ENCODE results near the gene NIM1K. TPM values are rescaled to one million over a fixed set of nuclear protein-coding genes. Genes with fewer than 3 reads are reported as not detected.

The NIM1K gene
- total and polyA plus RNA-seq, 2 donors (not counting 1 experiment from before 2014, with no cell fraction given): 0.13 to 0.32 TPM

DNA sequence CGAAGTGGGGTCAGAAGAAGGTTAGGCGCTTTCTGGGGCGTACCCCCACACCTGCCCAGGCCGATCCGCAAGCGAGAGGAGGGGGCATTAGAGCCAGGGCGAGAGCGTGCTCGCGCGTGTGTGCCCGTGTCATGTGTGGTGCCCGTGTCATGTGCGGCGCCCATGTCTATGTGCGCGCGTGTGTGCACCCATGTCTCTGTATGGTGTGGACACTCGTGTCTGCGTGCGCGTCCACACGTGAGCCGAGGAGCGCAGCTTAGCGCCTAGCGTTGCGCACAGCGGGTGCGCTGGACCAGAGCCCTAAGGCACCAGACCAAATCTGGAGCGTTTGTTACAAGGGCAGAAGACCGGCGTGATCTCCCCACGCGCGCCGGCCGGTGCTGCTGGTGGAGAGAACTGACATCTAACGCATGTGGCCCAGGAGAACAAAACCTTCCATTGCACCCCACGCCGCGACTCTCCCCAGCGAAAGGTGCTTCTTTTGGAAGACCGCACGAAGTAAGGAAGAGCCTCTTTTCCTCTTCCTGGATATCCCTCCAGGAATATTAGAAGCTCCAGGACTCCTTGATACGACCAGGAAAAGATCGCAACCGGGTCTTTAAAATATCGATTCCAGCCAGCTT is 644 bp downstream of the NIM1K start:
- H3K79me2 ChIP-seq (ENCODE audit: control insufficient read depth, insufficient read depth, low read length): no peaks in the 10 kb centered on the region
- DNase-seq (peak; percentile 58), ATAC-seq (ENCODE audit: low read depth) (peak; percentile 46)
- peaks cover 0 to 8% (median 0%) of the 10 kb centered on the region in 3 donors for H3K9me3 ChIP-seq (ENCODE audit: control extremely low read depth in 1 of 3, control insufficient read depth in 2 of 3, insufficient read depth in 1 of 3, low read length in 2 of 3)
- ChIA-PET CTCF (no interaction called here), POLR2A (no interaction called here)
- peak overlapping the region; percentile 60 for H2AFZ ChIP-seq (ENCODE audit: insufficient read depth, low read depth, low read length, poor library complexity, severe bottlenecking)
- H3K4me1 Mint-ChIP-seq: peaks cover 33% of the 10 kb centered on the region
- H3K27me3 Mint-ChIP-seq: peaks cover 28% of the 10 kb centered on the region
- H3K36me3 ChIP-seq (replicated peaks in 1 of 2; ENCODE audit: control extremely low read depth in 1 of 2, control insufficient read depth in 1 of 2, extremely low read depth in 1 of 2, insufficient read depth in 2 of 2, low read length in 1 of 2): no peaks in the 10 kb centered on the region
- 6% methylated on average over 46 of the region's 49 CpGs for WGBS (ENCODE audit: insufficient coverage)
- peaks cover 21% of the 10 kb centered on the region in 2 donors for H3K4me1 ChIP-seq (ENCODE audit: control insufficient read depth in 2 of 2, insufficient read depth in 2 of 2, low read length in 2 of 2)
- H3K4me3 Mint-ChIP-seq: peak overlapping the region; percentile 93
- intact Hi-C loops (cut with micrococcal nuclease): loop anchor here (2.0 kb wide), 1 partner anchor 68 kb away; no protein-coding TSS in a partner anchor
- peak overlapping the region; percentile 95 for H3K4me2 ChIP-seq (replicated peaks; ENCODE audit: low read depth, low read length, poor library complexity, severe bottlenecking)
- H3K27me3 ChIP-seq (replicated peaks in 1 of 4; ENCODE audit: control extremely low read depth in 1 of 4, control insufficient read depth in 3 of 4, insufficient read depth in 4 of 4, low read length in 3 of 4): peaks cover 0 to 18% (median 7%) of the 10 kb centered on the region in 4 experiments
- H3K27ac Mint-ChIP-seq: peak overlapping the region; percentile 26
- no peaks in the 10 kb centered on the region for H4K20me1 ChIP-seq (ENCODE audit: control insufficient read depth, insufficient read depth, low read length, poor library complexity, severe bottlenecking)
- H3K9ac ChIP-seq (ENCODE audit: low read length): peak overlapping the region; percentile 69
- H3K4me3 ChIP-seq (ENCODE audit: control extremely low read depth in 1 of 5, extremely low read depth in 1 of 5, insufficient read depth in 1 of 5, low read depth in 2 of 5, low read length in 4 of 5): peak overlapping the region; percentile 34 to 66 (median 58)
- TF ChIP-seq EZH2 (IDR thresholded peaks at IDR 0.05; ENCODE audit: borderline replicate concordance, insufficient read depth, low read depth, low read length, poor library complexity, severe bottlenecking): no peak
- peaks cover 4% of the 10 kb centered on the region for H3K9me3 Mint-ChIP-seq (ENCODE audit: insufficient read depth)
- H3K27ac ChIP-seq (ENCODE audit: low read length in 2 of 2): no peak overlapping the region

DNA sequence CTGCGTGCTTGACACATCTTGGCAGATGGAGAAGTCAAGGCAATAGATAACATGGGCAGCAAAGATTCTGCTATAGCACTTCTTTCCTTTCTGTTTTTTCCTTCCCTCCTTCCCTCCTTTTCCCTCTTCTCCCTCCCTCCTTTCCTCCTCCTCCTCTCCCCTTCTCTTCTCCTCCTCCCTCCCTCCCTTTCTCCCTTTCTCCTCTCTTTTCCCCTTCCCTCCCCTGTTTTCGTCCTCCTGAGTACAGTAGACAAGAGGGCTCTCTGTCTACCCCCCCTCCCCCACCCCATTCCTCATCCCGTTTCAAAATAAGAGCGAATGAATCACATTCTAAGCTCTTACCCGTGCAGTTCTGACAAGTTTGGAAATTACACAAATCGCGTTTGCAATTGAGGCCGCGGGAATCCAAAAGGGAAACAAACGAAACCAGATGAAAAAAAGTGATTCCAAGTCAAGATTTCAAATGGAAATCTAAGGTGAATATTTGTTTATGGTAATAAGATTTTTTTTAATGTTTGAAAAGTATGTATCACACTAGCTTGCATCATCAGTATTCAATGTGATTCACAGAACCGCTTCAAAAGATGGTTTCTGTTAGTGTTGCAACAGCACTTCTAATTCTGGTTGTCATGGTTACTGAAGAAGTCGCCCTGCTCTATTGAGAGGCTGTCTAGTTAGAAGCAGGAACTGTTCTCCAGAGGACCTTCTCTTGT is 1.3 kb downstream of the NIM1K start:
- ATAC-seq (ENCODE audit: low read depth) (peak; percentile 37), DNase-seq (peak; percentile 53)
- no peak overlapping the region for H3K27ac ChIP-seq (ENCODE audit: low read length in 2 of 2)
- H3K27me3 ChIP-seq (replicated peaks in 1 of 4; ENCODE audit: control extremely low read depth in 1 of 4, control insufficient read depth in 3 of 4, insufficient read depth in 4 of 4, low read length in 3 of 4): peaks cover 0 to 18% (median 7%) of the 10 kb centered on the region in 4 experiments
- peaks cover 0 to 8% (median 0%) of the 10 kb centered on the region in 3 donors for H3K9me3 ChIP-seq (ENCODE audit: control extremely low read depth in 1 of 3, control insufficient read depth in 2 of 3, insufficient read depth in 1 of 3, low read length in 2 of 3)
- H2AFZ ChIP-seq (ENCODE audit: insufficient read depth, low read depth, low read length, poor library complexity, severe bottlenecking): peak overlapping the region; percentile 60
- peak overlapping the region; percentile 93 for H3K4me3 Mint-ChIP-seq
- no peaks in the 10 kb centered on the region for H3K36me3 ChIP-seq (replicated peaks in 1 of 2; ENCODE audit: control extremely low read depth in 1 of 2, control insufficient read depth in 1 of 2, extremely low read depth in 1 of 2, insufficient read depth in 2 of 2, low read length in 1 of 2)
- peak overlapping the region; percentile 95 for H3K4me2 ChIP-seq (replicated peaks; ENCODE audit: low read depth, low read length, poor library complexity, severe bottlenecking)
- no peaks in the 10 kb centered on the region for H4K20me1 ChIP-seq (ENCODE audit: control insufficient read depth, insufficient read depth, low read length, poor library complexity, severe bottlenecking)
- peaks cover under 1% of the 10 kb centered on the region for H3K9me3 Mint-ChIP-seq (ENCODE audit: insufficient read depth)
- ChIA-PET POLR2A (no interaction called here), CTCF (no interaction called here)
- no peaks in the 10 kb centered on the region for H3K79me2 ChIP-seq (ENCODE audit: control insufficient read depth, insufficient read depth, low read length)
- peaks cover 21% of the 10 kb centered on the region in 2 donors for H3K4me1 ChIP-seq (ENCODE audit: control insufficient read depth in 2 of 2, insufficient read depth in 2 of 2, low read length in 2 of 2)
- intact Hi-C loops (cut with micrococcal nuclease): loop anchor here (2.0 kb wide), 1 partner anchor 69 kb away; no protein-coding TSS in a partner anchor
- 13% methylated on average over 9 of the region's 12 CpGs for WGBS (ENCODE audit: insufficient coverage)
- peak overlapping the region; percentile 69 for H3K9ac ChIP-seq (ENCODE audit: low read length)
- TF ChIP-seq, protein P1, sequence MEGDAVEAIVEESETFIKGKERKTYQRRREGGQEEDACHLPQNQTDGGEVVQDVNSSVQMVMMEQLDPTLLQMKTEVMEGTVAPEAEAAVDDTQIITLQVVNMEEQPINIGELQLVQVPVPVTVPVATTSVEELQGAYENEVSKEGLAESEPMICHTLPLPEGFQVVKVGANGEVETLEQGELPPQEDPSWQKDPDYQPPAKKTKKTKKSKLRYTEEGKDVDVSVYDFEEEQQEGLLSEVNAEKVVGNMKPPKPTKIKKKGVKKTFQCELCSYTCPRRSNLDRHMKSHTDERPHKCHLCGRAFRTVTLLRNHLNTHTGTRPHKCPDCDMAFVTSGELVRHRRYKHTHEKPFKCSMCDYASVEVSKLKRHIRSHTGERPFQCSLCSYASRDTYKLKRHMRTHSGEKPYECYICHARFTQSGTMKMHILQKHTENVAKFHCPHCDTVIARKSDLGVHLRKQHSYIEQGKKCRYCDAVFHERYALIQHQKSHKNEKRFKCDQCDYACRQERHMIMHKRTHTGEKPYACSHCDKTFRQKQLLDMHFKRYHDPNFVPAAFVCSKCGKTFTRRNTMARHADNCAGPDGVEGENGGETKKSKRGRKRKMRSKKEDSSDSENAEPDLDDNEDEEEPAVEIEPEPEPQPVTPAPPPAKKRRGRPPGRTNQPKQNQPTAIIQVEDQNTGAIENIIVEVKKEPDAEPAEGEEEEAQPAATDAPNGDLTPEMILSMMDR (IDR thresholded peaks at IDR 0.05): no peak
- TF ChIP-seq EZH2 (IDR thresholded peaks at IDR 0.05; ENCODE audit: borderline replicate concordance, insufficient read depth, low read depth, low read length, poor library complexity, severe bottlenecking): no peak
- H3K27ac Mint-ChIP-seq: no peak overlapping the region
- peaks cover 33% of the 10 kb centered on the region for H3K4me1 Mint-ChIP-seq
- H3K4me3 ChIP-seq (ENCODE audit: control extremely low read depth in 1 of 5, extremely low read depth in 1 of 5, insufficient read depth in 1 of 5, low read depth in 2 of 5, low read length in 4 of 5): peak overlapping the region in 4 of 5 experiments; percentile 34 to 66 (median 60)
- peaks cover 29% of the 10 kb centered on the region for H3K27me3 Mint-ChIP-seq
